A204.1 (cell line): ENCODE results near the gene HEXIM2.
A peak's percentile ranks its signal among the peaks of the same experiment; 100 is the strongest.

Source experiments
- FAIRE-seq: peaks from 2 replicates; lab custom pipeline; 2012; peaks lifted over from hg19 to GRCh38; lab: Jason Lieb, UNC

HEXIM2 gene

DNA sequence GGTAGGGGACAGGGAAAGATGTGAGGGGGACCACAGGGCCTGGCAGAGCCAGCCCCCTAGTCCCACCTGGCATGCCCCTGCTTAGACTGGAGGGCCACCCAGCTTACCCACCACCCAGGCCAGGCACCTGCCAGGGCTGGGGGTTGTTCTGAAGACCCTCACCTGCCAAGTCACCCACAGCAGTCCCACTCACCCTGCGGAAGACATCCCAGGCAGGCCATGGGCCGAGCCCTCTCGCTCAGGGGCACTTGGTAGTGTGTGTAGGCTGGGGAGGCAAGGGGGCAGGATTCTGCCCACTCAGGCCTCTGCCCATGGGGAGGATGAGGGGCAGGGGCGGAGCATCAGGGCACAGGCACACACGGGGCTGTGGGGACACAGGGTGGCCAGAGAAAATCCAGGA is 33.3 kb upstream of the HEXIM2 start:
- FAIRE-seq, result no peak

DNA sequence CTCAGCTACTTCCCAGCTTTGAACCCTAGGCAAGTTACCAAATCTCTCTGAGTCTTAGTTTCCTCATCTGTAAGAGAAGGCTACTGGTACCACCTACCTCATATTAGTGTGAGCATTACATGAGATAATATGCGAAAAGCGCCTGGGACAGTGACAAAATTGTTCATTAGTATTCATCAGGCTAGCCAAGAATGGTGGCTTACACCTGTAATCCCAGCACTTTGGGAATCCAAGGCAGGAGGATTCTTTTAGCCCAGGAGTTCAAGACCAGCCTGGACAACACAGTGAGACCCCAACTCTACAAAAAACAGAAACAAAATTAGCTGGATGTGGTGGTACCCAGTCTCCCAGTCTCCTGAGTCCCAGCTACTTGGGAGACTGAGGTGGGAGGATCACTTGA is 32.7 kb upstream of the HEXIM2 start:
- FAIRE-seq, result no peak

DNA sequence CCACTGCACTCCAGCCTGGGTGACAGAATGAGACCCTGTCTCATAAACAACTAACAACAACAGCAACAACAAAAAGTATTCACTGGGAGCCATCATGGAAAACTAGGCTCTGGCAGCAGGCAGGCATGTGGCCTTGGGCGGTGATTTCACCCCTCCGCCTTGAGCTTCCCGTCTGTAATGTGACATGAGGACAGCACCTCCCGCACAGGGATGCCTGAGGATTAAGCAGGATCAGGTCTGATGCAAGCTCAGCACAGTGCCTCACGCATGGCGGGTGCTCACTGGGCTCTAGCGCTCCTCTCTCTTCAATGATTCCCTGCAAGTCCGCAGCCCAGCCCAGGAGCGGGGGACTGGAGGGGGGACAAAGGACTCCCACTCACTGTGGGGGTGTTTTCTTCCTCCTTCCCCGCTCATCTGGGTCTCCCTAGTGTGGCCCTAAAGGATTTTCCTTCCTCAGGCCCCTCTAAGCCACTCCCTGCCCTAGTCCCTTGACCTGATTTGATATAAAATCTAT is 32.2 kb upstream of the HEXIM2 start:
- no peak for FAIRE-seq

DNA sequence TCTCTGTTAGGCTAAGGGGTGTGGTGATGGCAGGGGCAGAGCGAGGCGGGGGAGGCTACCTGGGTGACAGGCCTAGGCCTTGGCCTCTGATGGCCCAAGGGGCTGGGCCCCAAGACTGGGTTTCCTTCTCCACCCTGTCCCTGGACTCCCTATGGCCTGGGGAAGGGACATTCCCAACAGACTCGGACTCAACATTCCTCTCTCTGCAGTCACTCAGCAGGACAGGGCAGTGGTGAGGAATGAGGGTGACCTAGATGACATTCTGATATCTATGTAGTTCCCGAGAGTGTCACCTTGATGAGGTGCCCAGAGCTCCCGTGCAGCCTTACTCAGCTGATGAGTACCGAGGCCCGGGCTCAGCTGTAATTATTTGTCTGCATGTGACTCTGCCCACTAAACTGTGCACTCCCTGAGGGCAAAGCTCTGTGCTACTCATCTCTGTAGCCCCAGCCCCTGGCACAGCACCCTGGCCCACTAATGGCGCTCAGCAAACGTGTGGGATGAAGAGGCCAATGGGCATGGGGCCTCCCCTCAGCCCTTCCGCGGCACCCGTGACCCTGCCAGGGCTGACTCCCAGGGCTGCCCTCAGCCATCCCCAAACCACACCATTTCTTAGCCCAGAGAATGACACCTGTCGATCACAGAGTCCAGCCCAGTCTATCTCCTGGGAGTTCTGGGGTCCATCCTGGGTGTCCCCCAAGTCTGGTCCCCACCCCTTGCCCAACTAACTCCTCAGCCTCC is 31.6 kb upstream of the HEXIM2 start:
- FAIRE-seq, result no peak

DNA sequence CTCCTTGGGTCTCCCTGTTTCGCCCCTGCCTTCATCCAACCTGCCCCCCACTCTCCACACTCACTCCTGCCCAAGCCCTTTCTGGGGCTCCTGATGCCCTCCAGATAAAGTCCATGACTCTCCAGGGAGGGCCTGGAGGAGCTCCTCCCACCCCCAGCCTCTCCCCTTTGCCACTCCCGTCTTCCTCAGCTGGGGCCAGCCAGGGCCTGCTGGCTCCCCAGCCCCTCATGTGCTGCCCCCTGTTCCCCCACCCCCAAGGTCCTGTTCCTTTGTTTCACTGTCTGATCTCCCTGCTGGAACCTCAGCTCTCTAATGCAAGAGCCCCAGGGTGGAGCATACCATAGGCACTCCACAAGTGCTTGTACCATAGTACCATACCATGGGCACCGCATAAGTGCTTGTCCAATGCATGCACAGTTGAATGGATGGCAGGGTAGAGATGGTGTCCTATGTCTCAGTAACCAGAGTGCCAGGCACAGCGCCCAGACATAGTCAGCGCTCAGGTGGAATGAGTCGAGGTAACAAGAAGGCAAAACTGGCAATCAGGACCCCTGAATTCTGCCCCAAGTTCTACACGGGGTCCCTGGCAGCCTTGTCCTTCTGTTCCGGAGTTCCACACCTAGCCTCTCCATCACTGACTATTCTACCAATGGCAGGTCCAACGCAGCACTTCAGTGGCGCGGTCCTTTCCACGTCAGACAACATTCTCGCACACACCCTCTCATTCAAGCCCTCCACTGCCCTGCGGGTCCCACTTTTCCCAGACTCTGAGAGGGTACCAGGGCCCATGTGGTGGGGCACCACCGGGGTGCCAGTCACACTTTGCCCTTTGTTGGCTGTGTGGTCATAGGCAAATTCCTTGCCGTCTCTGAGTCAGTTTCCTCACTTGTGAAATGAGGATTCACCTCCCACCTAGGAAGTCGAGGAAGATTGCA is 30.7 kb upstream of the HEXIM2 start:
- no peak for FAIRE-seq

DNA sequence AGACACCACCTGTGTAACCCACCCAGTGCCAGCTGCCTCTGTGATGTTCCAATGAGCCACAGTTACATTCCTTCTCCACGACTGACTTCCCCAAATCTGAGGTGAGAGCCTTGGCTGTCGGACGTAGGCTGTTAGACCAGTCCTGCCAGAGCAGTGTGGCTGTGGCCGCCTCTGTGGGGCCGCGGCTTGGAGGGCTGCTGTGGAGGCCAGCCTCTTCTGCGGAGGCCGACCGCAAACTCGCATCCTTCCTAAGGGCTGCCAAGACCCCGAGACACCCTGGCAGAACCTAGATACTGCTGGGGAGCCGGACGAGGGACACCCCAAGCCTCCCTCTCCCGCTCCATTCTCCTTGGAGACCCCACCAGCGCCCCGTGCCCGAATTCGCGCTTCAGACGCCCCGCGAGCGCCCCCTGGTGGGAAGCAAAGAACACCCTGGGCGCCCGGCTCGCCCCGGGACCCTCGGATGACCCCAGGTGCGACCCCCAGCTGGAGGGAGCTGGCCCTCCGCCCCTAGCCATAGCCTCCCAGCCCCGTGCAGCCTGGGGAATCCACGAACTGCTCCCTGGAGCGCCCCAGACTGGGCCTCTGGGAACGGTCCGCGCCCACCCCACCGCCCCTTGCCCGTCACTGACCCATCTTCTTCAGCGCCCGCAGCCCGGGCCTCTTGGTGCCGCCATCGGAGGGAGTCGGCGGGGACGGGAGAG is 29.9 kb upstream of the HEXIM2 start:
- no peak for FAIRE-seq

DNA sequence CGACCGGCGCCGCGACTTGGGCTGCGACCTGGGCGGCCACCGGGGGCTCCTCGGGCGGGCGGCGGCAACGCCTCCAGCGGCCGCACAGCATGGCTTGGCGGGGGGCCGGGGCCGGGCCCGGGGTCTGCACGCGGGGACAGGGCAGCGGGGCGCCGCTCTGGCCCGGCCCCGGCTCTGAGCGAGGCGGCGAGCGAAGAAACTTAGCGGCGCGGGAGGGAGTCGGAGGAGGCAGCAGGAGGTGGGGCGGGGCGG is 29.4 kb upstream of the HEXIM2 start, which contains the start of gene PLCD3:
Gene PLCD3 (minus strand): TSS at position 196 of the 252 bp plus-strand sequence. CDS start 105 bp downstream, at position 91.
- FAIRE-seq, result no peak

DNA sequence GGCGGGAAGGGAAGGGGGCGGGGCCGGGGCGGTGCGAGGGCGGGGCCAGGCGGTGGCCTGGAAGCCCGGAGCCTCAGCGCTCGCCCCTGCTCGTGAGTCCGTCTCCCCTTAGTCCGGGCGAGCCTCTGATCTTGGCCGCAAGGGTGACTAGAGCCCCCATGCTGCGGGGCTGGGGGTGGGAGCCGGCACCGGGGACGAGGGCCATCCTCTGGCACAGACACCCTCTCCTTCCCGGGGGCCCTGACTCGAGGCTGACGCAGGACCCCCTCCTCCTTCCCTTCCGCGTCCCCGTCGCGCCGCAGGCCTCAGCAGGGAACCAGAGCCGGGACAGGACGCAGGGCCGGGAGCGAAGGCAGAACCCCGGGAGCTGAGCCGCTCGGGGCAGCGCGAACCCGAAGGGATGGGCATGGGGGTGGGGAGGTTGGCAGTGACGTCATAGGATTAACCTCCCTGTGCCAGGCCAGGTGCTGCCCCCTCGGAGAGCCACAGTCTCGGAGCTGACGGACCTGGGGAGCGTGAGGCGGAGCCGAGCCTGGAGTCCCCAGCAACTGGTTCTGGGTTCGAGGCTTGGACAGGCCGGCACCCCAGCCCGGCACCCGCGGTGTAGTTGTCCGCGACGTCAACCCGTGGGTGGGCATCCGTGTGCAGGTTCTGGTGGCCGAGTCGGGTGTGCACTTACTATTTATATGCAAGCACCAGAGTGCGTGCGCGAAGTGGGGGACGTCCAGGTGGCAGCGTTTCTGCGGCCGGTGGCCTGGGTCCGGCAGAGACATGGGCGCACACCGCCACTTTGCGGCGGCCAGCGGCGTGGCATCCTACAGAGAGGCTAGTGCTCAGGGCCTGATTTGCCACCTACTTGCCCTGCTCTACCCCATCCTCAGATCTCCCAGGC is 28.9 kb upstream of the HEXIM2 start:
- no peak for FAIRE-seq

DNA sequence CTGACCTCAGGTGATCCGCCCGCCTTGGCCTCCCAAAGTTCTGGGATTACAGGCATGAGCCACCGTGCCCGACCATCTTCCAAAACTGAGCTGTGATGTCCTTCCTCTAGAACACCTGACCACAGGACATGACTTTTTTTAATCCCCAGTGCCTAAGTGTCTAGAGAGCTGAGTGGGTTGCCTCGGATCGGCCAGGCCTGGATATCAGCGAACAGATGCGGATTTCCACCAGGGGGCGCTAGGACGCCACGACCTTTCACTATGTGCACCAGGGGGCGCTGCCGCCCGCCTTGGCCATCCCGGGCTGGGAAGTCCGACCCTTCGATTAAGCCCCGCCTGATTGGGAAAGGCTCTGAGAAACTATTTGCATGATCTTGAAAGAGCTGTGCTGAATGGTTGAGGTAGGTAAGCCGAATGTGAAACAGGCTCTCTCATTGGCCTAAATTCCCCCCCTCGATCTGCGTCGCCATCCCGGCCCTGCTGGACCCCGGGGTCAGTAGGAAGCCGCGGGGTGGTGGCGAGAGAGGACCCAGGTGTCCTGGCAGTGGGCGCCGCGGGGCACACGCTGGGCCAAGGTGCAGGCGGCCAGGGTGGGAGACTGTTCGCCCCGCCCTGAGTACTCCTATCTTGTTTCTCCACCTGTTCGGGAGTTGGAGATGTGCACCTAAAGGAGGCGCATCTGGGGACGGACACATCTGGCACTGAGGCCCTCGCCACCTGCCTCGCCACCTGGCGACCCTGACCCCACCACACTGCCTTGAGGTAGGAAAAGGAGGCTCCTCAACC is 26.3 kb upstream of the HEXIM2 start, which contains the start of gene ACBD4:
Gene ACBD4 (plus strand): TSS at position 496 of the 786 bp plus-strand sequence. CDS start 458 bp downstream, outside the sequence.
- FAIRE-seq, result peak; percentile 98

DNA sequence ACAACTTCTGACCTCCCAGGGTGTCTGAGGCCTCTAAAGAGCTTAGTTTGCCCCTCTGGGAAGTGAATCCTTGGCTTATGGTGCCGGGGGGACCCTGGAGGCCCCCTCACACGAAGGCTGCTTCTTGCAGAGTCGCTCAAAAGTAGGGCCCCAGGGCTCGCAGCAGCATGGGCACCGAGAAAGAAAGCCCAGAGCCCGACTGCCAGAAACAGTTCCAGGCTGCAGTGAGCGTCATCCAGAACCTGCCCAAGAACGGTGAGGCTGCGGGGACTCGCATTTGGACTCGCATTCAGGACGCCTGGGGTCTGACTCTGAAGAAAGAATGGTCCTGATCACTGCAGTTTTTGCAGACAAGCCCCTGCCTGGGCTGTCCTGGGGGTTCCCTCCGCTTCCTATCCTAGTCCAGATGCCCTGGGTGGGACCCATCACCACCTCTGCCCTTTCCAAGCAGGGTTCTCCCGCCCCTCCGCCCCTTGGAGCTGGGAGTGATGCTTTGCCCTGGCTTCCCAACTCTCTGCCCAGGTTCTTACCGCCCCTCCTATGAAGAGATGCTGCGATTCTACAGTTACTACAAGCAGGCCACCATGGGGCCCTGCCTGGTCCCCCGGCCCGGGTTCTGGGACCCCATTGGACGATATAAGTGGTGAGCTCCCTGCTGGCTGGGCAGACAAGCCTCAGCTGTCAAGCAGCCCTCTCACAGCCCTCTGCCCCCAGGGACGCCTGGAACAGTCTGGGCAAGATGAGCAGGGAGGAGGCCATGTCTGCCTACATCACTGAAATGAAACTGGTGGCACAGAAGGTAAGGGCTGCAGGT is 25.5 kb upstream of the HEXIM2 start:
- FAIRE-seq, result no peak

DNA sequence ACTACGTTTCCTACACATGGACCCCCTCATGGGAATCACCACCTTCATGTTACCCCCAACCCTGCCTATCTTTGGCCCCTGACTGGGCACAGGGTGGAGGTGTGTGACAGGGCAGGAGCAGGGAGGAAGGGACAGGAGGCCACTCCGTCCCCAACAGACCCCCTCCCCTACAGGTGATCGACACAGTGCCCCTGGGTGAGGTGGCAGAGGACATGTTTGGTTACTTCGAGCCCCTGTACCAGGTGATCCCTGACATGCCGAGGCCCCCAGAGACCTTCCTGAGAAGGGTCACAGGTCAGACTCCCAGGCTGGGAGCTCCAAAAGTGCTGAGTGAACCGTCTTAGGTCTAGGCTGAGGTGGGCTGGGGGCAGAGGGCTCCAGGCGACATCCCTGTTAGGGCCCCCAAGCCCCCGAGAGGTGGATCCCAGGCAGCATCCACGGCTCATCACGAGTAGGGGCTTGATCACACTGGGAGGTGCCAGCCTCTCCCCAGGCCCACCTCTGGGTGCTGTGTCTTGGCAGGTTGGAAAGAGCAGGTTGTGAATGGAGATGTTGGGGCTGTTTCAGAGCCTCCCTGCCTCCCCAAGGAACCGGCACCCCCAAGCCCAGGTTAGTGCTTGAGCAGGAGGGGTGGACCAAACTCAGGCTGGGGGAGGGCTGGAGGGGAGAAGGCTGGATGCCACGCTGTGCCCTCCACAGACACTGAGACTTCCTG is 24.7 kb upstream of the HEXIM2 start:
- FAIRE-seq, result no peak

DNA sequence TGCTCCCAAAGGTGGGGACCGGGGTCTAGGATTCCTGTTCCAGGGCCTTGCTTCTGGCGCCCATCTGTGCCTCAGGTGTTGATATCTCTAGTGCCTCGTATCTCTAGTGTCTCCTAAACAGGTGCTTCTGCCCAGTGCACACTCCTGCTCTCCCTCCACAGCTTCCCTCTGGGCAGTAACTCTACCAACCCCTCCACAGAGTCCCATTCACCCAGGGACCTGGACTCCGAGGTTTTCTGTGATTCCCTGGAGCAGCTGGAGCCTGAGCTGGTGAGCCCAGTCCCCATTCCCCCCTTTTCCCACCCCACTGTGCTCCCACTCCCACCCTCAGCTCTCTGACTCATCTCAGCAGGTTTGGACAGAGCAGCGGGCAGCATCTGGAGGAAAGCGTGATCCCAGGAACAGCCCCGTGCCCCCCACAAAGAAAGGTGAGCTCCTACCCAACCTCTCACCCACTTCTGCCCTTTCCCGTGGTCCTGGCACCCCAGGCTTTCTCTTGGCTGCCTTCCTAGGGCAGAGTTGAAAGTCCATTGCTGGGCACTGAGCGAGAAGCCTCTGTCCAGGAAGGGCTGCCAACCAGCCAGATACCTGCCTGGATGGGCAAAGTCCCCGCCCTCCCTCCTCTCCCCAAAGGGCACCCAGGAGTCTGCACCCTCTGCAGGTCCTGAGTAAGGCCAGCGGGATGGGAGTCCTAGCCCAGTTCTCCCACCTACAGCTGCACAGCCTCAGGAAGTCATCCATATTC is 23.9 kb upstream of the HEXIM2 start:
- no peak for FAIRE-seq

DNA sequence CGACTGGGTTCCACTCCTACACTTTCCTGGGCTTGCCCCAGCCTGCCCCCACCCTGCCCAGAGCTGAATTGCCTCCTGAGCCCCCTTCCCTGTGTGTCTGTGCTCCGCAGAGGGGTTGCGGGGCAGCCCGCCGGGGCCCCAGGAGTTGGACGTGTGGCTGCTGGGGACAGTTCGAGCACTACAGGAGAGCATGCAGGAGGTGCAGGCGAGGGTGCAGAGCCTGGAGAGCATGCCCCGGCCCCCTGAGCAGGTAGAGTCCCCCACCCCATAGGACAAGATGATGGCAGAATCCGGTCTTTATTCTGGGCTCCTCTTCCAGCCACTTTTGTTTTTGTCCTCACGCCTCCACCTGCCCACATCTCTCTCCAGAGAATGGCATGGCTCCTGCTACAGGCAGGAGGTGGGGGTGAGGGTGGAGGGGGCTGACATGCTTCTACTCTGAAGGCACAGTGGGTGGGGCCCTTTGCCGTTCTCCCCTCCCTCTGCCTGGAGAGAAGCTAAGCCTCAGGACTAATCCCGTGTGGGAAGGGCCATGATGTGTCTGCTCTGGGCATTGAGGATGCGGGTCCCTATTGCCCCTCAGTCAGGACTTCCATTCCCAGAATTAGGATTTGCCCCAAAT is 22.7 kb upstream of the HEXIM2 start:
- no peak for FAIRE-seq

DNA sequence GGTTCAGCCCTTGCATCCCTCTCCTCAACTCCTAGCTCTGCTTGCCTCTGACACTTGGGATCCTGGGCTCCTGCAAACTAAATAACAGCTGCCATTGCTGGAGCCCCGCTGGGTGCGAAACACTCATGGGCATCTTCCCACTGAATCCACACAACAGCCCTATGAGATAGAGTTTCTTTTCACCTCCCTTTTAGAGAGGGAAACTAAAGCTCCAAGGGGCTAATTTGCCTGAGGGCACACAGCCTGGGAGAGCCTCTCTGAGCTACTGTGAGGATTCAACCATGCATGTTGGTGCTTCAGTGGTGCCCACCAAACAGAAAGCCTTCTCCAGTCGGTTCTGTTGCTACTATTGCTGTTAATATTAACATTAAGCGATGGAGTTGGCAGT is 22.1 kb upstream of the HEXIM2 start:
- no peak for FAIRE-seq

DNA sequence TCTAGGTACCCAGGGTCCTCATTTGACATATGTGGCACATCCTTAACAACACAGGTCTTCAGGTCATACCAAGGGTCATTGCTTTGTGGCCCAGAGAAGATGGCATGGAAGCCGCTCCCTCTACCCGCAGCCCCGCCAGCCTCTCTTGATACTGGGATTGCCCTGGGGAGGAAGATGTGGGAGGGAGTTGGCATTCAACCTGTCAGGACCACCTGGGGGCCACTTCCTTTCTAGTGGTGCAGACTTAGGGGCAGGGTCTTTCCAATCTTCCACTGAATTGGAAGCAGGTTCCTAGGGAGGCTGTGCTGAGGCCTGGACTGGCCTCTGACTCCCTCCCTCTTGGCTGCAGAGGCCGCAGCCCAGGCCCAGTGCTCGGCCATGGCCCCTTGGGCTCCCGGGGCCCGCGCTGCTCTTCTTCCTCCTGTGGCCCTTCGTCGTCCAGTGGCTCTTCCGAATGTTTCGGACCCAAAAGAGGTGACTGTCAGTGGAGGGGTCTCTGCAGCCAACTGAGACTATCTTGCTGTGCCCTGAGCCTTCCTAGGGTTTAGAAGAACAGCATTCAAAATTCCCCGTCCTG is 18.5 kb upstream of the HEXIM2 start:
- no peak for FAIRE-seq

DNA sequence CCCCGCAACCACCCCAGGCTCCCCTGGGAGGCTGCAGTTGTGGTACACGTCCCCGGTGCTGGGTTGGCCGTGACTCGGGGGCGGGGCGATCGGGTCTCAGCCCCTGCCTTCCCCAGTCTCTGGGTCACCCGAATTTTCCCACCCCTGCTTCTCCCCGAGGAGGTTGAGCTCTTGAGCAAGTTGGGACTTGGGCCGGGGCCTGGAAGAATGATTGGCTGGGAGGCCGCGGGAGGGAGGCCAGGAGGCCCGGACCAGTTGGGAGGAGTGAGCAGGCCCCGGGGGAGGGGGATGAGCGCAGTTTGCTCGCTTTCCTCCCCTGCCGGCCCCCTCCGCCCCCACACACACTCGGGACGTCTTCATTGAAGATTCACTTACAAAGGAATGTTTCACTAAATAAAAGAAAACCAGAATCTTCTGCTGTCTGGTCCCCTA is 17.9 kb upstream of the HEXIM2 start:
- no peak for FAIRE-seq

DNA sequence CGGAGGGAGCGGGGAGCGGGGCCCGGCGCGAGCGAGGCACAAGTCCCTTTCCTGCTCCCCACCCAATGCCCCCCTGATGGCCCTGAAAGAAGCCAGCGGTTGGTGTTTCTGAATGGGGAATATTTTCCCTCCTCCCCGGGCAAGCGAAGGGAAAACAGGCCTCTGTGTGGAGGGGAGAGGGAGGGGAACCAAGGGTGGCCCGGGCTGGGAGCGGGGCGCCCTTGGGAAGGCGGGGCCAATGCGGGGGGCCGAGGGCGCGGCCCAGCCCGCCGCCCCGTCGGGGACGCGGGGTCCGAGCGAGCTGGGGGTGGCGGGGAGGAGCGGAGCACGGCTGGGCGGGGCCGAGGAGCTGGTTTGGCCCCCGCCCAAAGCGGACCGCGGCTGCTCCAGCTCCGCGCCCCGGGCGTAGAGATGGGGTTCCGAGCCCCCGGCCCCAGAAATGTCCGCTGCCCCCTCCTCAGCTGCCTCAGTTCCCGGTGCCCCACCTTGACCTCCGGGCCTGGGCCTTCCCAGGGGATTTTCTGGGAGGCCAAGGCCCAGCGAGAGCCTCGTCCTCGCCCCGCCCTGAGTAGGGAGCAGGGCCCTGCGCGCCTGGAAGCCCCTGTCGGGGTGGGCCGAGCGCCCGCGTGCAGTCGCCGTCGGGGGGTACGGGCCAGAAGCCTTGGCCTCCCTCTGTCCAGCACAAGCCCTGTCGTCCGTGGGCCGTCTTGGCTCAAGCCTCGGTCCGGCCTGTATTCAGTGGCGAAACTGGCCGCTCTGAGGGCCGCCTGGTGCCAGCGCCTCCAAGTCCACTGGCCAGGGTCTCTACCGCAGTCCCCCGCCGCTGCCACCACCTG is 17.3 kb upstream of the HEXIM2 start:
- FAIRE-seq, result no peak
